ENCODE results near the gene SMURF2.

Gene SMURF2

GRCh38 chr17:64520359-64520758 is 141.7 kb downstream of the SMURF2 start:
- TF ChIP-seq CTCF (IDR thresholded peaks at IDR 0.05; ENCODE audit: low read depth, low read length) = no peak
- DNase-seq (ENCODE audit: extremely low read depth, low read depth) = no peak

GRCh38 chr17:64519601-64520000 is 142.5 kb downstream of the SMURF2 start:
- no peak for TF ChIP-seq CTCF (IDR thresholded peaks at IDR 0.05; ENCODE audit: low read depth, low read length)
- no peak for DNase-seq (ENCODE audit: extremely low read depth, low read depth)

GRCh38 chr17:64515829-64516228 is 146.3 kb downstream of the SMURF2 start:
- no peak for TF ChIP-seq CTCF (IDR thresholded peaks at IDR 0.05; ENCODE audit: low read depth, low read length)
- no peak for DNase-seq (ENCODE audit: extremely low read depth, low read depth)

- no peak for TF ChIP-seq CTCF (IDR thresholded peaks at IDR 0.05; ENCODE audit: low read depth, low read length)
- DNase-seq (ENCODE audit: extremely low read depth, low read depth) = no peak
Observed at GRCh38 chr17:64515419-64515818, 146.7 kb downstream of the SMURF2 start.

- no peak for DNase-seq (ENCODE audit: extremely low read depth, low read depth)
- no peak for TF ChIP-seq CTCF (IDR thresholded peaks at IDR 0.05; ENCODE audit: low read depth, low read length)
Observed at GRCh38 chr17:64509179-64509578, 152.9 kb downstream of the SMURF2 start.

GRCh38 chr17:64508683-64509082 is 153.4 kb downstream of the SMURF2 start:
- DNase-seq (ENCODE audit: extremely low read depth, low read depth) = no peak
- TF ChIP-seq CTCF (IDR thresholded peaks at IDR 0.05; ENCODE audit: low read depth, low read length) = no peak

GRCh38 chr17:64507413-64507782 is 154.7 kb downstream of the SMURF2 start:
- no peak for DNase-seq (ENCODE audit: extremely low read depth, low read depth)
- TF ChIP-seq CTCF (IDR thresholded peaks at IDR 0.05; ENCODE audit: low read depth, low read length) = peak; percentile 57

All from AG09319 (cell line).